Measurements from ENCODE around the gene MORF4L1. TPM values are rescaled to one million over a fixed set of nuclear protein-coding genes. Genes with fewer than 3 reads are reported as not detected.

Gene MORF4L1
- total RNA-seq, 4 donors from 2014 or later: 106 to 955 (median 278) TPM

DNA sequence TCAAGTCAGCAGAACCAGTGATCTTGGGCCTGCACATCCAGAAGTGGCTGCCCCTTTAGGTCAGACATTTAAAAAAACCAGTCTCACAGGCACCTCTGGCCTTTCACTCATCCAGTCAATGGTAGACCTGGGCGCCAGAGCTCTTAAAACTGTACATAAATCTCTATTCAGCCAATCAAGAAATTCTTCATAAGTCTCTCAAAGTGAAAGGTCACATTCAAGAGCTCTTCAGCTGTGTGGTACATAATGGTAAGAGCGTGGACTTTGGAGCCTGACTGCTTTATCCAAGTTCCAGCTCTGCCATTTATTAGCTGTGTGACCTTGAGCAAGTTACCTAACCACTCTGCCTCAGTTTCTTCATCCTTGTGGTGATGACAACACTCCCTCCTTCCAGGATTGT is 22.3 kb upstream of the MORF4L1 start:
- TF ChIP-seq CTCF (IDR thresholded peaks at IDR 0.05) (no peak), POLR2A (IDR thresholded peaks at IDR 0.05) (no peak)
- DNase-seq: no peak
- Histone ChIP-seq H3K36me3 (no peaks in the 10 kb centered on the region), H3K4me1 (no peaks in the 10 kb centered on the region), H3K27me3 (no peaks in the 10 kb centered on the region), H3K27ac (no peak overlapping the region), H3K9me3 (no peaks in the 10 kb centered on the region), H3K4me3 (no peak overlapping the region)
- intact Hi-C loops (cut with DNase I; ENCODE audit: low total_unique reads): no loop called here

- TF ChIP-seq CTCF (IDR thresholded peaks at IDR 0.05) (no peak), POLR2A (IDR thresholded peaks at IDR 0.05) (no peak)
- DNase-seq: no peak
- H3K36me3 ChIP-seq: no peaks in the 10 kb centered on the region
- intact Hi-C loops (cut with DNase I; ENCODE audit: low total_unique reads): no loop called here
- H3K4me1 ChIP-seq: no peaks in the 10 kb centered on the region
- H3K9me3 ChIP-seq: no peaks in the 10 kb centered on the region
- H3K4me3 ChIP-seq: no peak overlapping the region
- H3K27ac ChIP-seq: no peak overlapping the region
- no peaks in the 10 kb centered on the region for H3K27me3 ChIP-seq
Measured at GRCh38 chr15:78850941-78851755, 21.5 kb upstream of the MORF4L1 start.

DNA sequence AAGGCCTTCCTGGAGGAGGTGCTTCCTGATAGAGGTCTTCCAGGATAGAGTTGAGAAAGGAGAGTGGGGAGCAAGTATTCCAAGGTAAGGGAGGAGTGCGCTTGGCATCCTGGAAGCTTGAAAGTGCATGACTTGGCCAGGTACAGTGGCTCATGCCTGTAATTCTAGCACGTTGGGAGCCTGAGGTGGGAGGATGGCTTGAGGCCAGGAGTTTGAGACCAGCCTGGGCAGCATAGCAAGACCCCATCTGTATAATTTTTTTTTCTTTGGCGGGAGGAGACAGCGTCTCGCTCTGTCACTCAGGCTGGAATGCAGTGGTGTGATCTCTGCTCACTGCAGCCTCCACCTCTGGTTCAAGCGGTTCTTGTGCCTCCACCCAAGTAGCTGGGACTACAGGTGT is 19.2 kb upstream of the MORF4L1 start:
- no peak for DNase-seq
- H3K27me3 ChIP-seq: no peaks in the 10 kb centered on the region
- H3K27ac ChIP-seq: no peak overlapping the region
- TF ChIP-seq CTCF (IDR thresholded peaks at IDR 0.05) (no peak), POLR2A (IDR thresholded peaks at IDR 0.05) (no peak)
- H3K4me1 ChIP-seq: no peaks in the 10 kb centered on the region
- intact Hi-C loops (cut with DNase I; ENCODE audit: low total_unique reads): no loop called here
- H3K4me3 ChIP-seq: no peak overlapping the region
- no peaks in the 10 kb centered on the region for H3K36me3 ChIP-seq
- H3K9me3 ChIP-seq: no peaks in the 10 kb centered on the region

DNA sequence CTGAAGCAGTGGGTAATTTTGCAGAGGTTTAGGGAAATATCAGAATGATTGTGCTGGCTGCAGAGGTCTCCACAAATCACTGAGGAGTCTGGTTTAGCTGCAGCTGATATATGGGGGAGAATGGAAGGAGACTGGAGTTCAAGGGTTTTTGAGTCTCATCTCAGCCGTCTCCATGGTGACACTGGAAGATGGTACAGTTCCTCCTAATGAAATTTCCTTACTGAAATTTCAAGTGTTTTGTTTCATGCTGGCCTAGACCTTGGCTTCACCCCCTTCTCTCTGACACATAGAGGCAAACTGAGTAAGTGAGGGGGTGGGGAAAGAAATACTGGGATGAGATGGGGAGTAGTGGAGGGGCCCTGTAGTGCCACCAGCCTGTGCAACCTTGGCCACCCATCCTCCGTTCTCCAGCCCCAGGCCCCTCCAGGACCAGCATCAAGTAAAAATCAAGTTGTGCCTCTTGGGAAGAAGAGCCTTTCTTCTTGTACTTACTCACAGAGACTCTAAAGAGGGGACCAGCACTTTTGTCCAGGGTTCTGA is 17.8 kb upstream of the MORF4L1 start:
- Histone ChIP-seq H3K36me3 (no peaks in the 10 kb centered on the region), H3K27ac (no peak overlapping the region), H3K4me1 (no peaks in the 10 kb centered on the region), H3K4me3 (no peak overlapping the region), H3K27me3 (no peaks in the 10 kb centered on the region), H3K9me3 (no peaks in the 10 kb centered on the region)
- TF ChIP-seq CTCF (IDR thresholded peaks at IDR 0.05): no peak
- no peak for TF ChIP-seq POLR2A (IDR thresholded peaks at IDR 0.05)
- intact Hi-C loops (cut with DNase I; ENCODE audit: low total_unique reads): no loop called here
- DNase-seq: no peak

DNA sequence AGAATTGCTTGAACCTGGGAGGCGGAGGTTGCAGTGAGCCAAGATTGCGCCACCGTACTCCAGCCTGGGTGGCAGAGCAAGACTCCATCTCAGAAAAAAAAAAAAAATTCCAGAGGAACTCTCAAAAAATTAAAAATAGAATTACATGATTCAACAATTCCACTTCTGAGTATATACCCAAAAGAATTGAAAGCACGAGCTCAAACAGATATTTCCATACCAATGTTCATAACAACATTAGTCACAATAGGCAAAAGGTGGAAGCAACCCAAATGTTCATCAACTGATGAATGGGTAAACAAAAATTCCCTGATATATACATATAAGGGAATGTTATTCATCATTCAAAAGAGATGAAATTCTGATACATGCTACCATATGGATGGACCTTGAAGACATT is 16.9 kb upstream of the MORF4L1 start:
- H3K27me3 ChIP-seq: no peaks in the 10 kb centered on the region
- H3K4me1 ChIP-seq: no peaks in the 10 kb centered on the region
- no peak overlapping the region for H3K27ac ChIP-seq
- H3K36me3 ChIP-seq: no peaks in the 10 kb centered on the region
- DNase-seq: no peak
- TF ChIP-seq POLR2A (IDR thresholded peaks at IDR 0.05): no peak
- no peak overlapping the region for H3K4me3 ChIP-seq
- intact Hi-C loops (cut with DNase I; ENCODE audit: low total_unique reads): no loop called here
- H3K9me3 ChIP-seq: no peaks in the 10 kb centered on the region

All from uterus (tissue), 4 donors.